Glutamatergic neuron (in vitro differentiated cells): Measurements from ENCODE around the gene INTS1. TPM values are rescaled to one million over a fixed set of nuclear protein-coding genes. Genes with fewer than 3 reads are reported as not detected.
A peak's percentile ranks its signal among the peaks of the same experiment; 100 is the strongest.

ENCODE experiments used
- DNase-seq: peaks from one replicate; pipeline ENCODE4 v3.0.0; 2022
- H3K27ac Mint-ChIP-seq: one replicate; pipeline ENCODE4 v1.8.0; 2020; ENCODE audit warnings: mild to moderate bottlenecking, mixed read lengths, inconsistent platforms; ENCODE audit not compliant: unreplicated experiment
- H3K27me3 Mint-ChIP-seq: one replicate; pipeline ENCODE4 v1.8.0; 2020; ENCODE audit warnings: mild to moderate bottlenecking, moderate library complexity, mixed read lengths, inconsistent platforms; ENCODE audit not compliant: unreplicated experiment
- H3K36me3 Mint-ChIP-seq: one replicate; pipeline ENCODE4 v1.8.0; 2020; ENCODE audit warnings: mild to moderate bottlenecking, mixed read lengths, inconsistent platforms; ENCODE audit not compliant: unreplicated experiment
- H3K4me1 Mint-ChIP-seq: one replicate; pipeline ENCODE4 v1.8.0; 2020; ENCODE audit warnings: mild to moderate bottlenecking, low read depth, mixed read lengths, inconsistent platforms; ENCODE audit not compliant: unreplicated experiment
- H3K4me3 Mint-ChIP-seq: one replicate; pipeline ENCODE4 v1.8.0; 2020; ENCODE audit warnings: mild to moderate bottlenecking, mixed read lengths, inconsistent platforms; ENCODE audit not compliant: unreplicated experiment
- H3K9me3 Mint-ChIP-seq: one replicate; pipeline ENCODE4 v1.8.0; 2020; ENCODE audit warnings: mild to moderate bottlenecking, moderate library complexity, mixed read lengths, inconsistent platforms; ENCODE audit not compliant: unreplicated experiment
- total RNA-seq: library from RNA; stranded (reverse); fragmentation: NEBNext Ultra II Directional; extraction: Animal tissue kit (Norgen Biotek cat#: 25700); gene quantifications from one replicate; pipeline ENCODE4 v1.2.1, GENCODE V29; 2021; ENCODE audit not compliant: unreplicated experiment
- TF ChIP-seq, protein P1 (sequence below): fragments of 200-600 bp; sonication (generic); IDR thresholded peaks from one replicate; pipeline ENCODE4 v1.5.0; 2021; ENCODE audit not compliant: partially characterized antibody, unreplicated experiment

Gene INTS1
- total RNA-seq, 1 donor from 2014 or later: 108 TPM

GRCh38 chr7:1458683-1459511 is 45.3 kb downstream of the INTS1 start, which contains the start of gene MICALL2:
MICALL2 (minus strand) TSS chr7:1459470; CDS start chr7:1459326, 144 bp downstream.
- Mint-ChIP-seq H3K4me1 (peaks cover 5% of the 10 kb centered on the region), H3K27me3 (peaks cover 5% of the 10 kb centered on the region), H3K4me3 (peak within 1 kb of the TSS; percentile 71), H3K27ac (no peak within 1 kb of the TSS), H3K9me3 (peaks cover 2% of the 10 kb centered on the region), H3K36me3 (no peaks in the 10 kb centered on the region)
- TF ChIP-seq, protein P1, sequence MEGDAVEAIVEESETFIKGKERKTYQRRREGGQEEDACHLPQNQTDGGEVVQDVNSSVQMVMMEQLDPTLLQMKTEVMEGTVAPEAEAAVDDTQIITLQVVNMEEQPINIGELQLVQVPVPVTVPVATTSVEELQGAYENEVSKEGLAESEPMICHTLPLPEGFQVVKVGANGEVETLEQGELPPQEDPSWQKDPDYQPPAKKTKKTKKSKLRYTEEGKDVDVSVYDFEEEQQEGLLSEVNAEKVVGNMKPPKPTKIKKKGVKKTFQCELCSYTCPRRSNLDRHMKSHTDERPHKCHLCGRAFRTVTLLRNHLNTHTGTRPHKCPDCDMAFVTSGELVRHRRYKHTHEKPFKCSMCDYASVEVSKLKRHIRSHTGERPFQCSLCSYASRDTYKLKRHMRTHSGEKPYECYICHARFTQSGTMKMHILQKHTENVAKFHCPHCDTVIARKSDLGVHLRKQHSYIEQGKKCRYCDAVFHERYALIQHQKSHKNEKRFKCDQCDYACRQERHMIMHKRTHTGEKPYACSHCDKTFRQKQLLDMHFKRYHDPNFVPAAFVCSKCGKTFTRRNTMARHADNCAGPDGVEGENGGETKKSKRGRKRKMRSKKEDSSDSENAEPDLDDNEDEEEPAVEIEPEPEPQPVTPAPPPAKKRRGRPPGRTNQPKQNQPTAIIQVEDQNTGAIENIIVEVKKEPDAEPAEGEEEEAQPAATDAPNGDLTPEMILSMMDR: no peak
- peak; percentile 59 for DNase-seq

DNA sequence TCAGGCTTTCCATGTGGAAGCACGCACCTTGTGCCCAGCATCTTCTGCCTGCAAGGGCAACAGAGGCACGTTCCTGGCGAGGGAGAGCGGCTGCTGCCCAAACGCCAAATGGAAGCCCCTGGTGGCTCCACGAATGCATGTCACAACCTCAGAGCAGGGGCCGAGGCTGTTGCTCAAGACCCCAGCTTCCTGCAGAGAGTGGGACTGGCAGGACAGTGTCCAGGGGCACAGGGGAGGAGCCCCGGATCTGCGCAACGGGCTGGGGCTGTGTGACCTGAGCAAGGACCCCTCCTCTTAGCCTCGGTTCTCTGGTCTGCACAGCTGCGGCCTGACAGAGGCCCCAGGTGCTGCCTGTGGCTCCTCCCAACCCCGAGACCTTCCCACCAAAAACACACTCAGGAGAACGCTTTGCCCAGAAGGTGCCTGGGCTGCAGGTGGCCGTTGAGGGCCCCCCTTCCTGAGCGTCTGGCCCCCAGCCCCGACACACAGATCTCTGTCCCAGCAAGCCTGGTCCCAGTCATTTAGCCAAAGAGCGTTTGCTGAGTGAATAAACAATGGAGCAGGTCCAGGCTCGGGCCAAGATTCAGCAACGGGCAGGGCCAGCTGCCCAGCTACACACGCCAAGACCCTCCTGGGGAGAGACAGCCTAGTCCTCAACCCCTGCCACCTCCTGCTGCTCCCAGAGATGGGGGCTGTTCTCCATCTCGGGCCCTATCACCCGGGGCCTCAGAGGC is 46.1 kb downstream of the INTS1 start:
- Mint-ChIP-seq H3K4me1 (peaks cover 6% of the 10 kb centered on the region), H3K4me3 (peak overlapping the region; percentile 71), H3K36me3 (no peaks in the 10 kb centered on the region), H3K27me3 (peaks cover 5% of the 10 kb centered on the region), H3K9me3 (peaks cover 2% of the 10 kb centered on the region), H3K27ac (no peak overlapping the region)
- TF ChIP-seq, protein P1: no peak
- no peak for DNase-seq

DNA sequence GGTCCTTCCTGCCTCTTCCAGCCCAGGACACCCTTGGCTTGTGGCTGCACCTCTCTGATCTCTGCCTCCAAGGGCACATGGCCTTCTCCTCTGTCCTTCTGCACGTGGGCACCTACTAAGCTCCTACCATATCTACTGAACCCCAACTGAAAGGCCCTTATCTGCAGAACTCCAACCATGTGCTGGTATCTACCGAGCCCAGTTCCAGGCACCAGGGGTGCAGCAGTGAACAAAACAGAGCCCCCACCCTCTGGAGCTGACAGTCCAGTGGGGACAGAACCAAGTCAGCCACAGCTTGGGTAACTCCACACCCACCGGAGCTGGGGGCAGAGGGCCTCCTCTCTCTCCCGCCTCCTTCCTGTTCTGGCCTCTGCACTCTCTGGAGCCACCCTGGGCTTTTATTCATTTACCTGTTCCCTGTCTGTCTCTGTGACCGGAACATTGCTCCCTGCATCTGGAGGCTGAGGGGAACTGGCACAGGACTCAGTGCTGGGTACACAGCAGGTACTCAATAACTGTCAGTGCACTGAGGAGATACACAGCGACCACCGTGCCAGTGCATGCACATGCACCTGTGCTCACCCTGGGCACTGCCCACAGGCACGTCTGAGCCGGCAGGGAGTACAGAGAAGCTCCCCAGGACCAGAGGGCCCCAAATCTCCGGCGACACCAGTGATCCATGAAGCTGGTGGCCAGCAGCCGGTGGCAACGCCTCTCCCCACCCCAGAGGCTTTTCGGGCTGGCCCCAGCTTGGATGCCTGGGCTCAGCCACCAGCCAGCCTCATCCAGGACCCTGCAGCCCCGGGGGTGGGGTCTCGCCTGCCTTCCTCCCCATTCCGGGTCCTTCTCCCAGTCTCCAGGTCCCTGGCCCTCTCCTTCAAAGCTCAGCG is 46.9 kb downstream of the INTS1 start:
- no peak for DNase-seq
- TF ChIP-seq, protein P1: no peak
- Mint-ChIP-seq H3K36me3 (no peaks in the 10 kb centered on the region), H3K4me3 (no peak overlapping the region), H3K4me1 (peaks cover 11% of the 10 kb centered on the region), H3K9me3 (peaks cover 2% of the 10 kb centered on the region), H3K27ac (no peak overlapping the region), H3K27me3 (peaks cover 5% of the 10 kb centered on the region)

DNA sequence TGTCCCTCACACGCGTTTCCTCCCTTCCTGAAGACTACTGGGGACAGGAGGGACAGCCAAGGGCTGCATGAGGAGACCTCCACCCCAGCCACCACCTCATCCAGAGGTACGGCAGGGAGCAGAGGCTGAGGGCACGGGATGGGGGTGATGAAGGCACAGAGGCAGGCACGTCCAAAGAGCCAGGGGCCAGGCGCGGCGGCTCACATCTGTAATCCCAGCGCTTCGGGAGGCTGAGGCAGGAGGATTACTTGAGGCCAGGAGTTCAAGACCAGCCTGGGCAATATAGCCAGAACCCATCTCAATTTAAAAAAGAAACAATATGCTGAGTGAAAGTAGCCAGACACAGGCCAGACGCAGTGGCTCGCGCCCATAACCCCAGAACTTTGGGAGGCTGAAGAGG is 48.2 kb downstream of the INTS1 start:
- H3K36me3 Mint-ChIP-seq: no peaks in the 10 kb centered on the region
- H3K27me3 Mint-ChIP-seq: peaks cover 5% of the 10 kb centered on the region
- TF ChIP-seq, protein P1: no peak
- DNase-seq: no peak
- no peak overlapping the region for H3K4me3 Mint-ChIP-seq
- H3K4me1 Mint-ChIP-seq: peaks cover 11% of the 10 kb centered on the region
- no peaks in the 10 kb centered on the region for H3K9me3 Mint-ChIP-seq
- no peak overlapping the region for H3K27ac Mint-ChIP-seq
